22Rv1 (cell line): Measurements from ENCODE around the gene BRD7.

Experiments used
- CTCF ChIP-seq: fragments of 450-650 bp; IDR thresholded peaks from 2 replicates; pipeline ENCODE4 v1.5.1; 2017; ENCODE audit warnings: mild to moderate bottlenecking
- ZFX ChIP-seq: fragments of 450-650 bp; IDR thresholded peaks from 2 replicates; pipeline ENCODE4 v1.6.1; 2017; ENCODE audit warnings: antibody characterized with exemption, borderline replicate concordance

- TF ChIP-seq CTCF (no peak), ZFX (no peak)
These were observed 70.7 kb downstream of the BRD7 start for GRCh38 chr16:50298075-50298460.
